NCI-H187 treated with DMSO at 0.1 percent for 48 hours (cell line): ENCODE measurements around the gene C1QC.

Experiments
- DNase-seq: peaks from one replicate; lab custom pipeline; 2025; lab: John Stamatoyannopoulos, UW

Gene C1QC

GRCh38 chr1:22619798-22620197 is 23.6 kb upstream of the C1QC start:
- no peak for DNase-seq

GRCh38 chr1:22621761-22622160 is 21.7 kb upstream of the C1QC start:
- no peak for DNase-seq

- DNase-seq = no peak
These were observed 18.0 kb upstream of the C1QC start for GRCh38 chr1:22625262-22625925.

GRCh38 chr1:22626237-22627157 is 16.9 kb upstream of the C1QC start:
- no peak for DNase-seq

- no peak for DNase-seq
These were observed 16.1 kb upstream of the C1QC start for GRCh38 chr1:22627331-22627730.

- DNase-seq = no peak
These were observed 14.6 kb upstream of the C1QC start for GRCh38 chr1:22628698-22629444.

- no peak for DNase-seq
These were observed 13.5 kb upstream of the C1QC start for GRCh38 chr1:22629886-22630285.

- DNase-seq = no peak
These were observed 9.6 kb upstream of the C1QC start for GRCh38 chr1:22633697-22634463.

GRCh38 chr1:22635436-22635835 is 8.0 kb upstream of the C1QC start:
- no peak for DNase-seq

- no peak for DNase-seq
These were observed 7.1 kb upstream of the C1QC start, which contains the start of gene C1QA for GRCh38 chr1:22636353-22636752. Gene C1QA (plus strand): TSS chr1:22636628. CDS start chr1:22637617, 989 bp downstream.

GRCh38 chr1:22636927-22637326 is 6.5 kb upstream of the C1QC start:
- no peak for DNase-seq

- no peak for DNase-seq
These were observed 5.5 kb upstream of the C1QC start for GRCh38 chr1:22637907-22638445.

GRCh38 chr1:22638476-22639234 is 4.8 kb upstream of the C1QC start:
- DNase-seq = no peak

GRCh38 chr1:22639286-22639685 is 4.1 kb upstream of the C1QC start:
- no peak for DNase-seq

- no peak for DNase-seq
These were observed 2.2 kb upstream of the C1QC start for GRCh38 chr1:22641247-22641646.

- DNase-seq = no peak
These were observed 1.4 kb upstream of the C1QC start for GRCh38 chr1:22641906-22642636.

- no peak for DNase-seq
These were observed 495 bp downstream of the C1QC start for GRCh38 chr1:22643928-22644327.

- no peak for DNase-seq
These were observed 2.5 kb downstream of the C1QC start for GRCh38 chr1:22645931-22646330.

- DNase-seq = no peak
These were observed 3.0 kb downstream of the C1QC start for GRCh38 chr1:22646384-22646783.

GRCh38 chr1:22650089-22650693 is 6.8 kb downstream of the C1QC start:
- DNase-seq = no peak
